Right lobe of liver (tissue), 4 donors: ENCODE measurements around the gene USF2.

Experiments used
- CTCF ChIP-seq, 4 donors: fragments of 200-600 bp in 3 of 4; fragments of 450-650 bp in 1 of 4; IDR thresholded peaks; one replicate each; pipeline versions ENCODE4 v1.5.1 to v1.8.0; 2016 to 2022; ENCODE audit warnings: antibody characterized with exemption in 4 of 4, mild to moderate bottlenecking in 2 of 4
- POLR2A ChIP-seq: fragments of 450-650 bp; IDR thresholded peaks from one replicate; pipeline ENCODE4 v1.6.1; 2017; ENCODE audit warnings: antibody characterized with exemption, mild to moderate bottlenecking
- donor health status: DM: no; HTN: no; CAD: no.
- donor health status: DM: no; HTN: no; CAD: no.
- donor health status: DM: no; HTN: yes; CAD: no.

- no peak for TF ChIP-seq POLR2A
- no peak for TF ChIP-seq CTCF (IDR thresholded peaks at IDR 0.05)
Measured at GRCh38 chr19:35224681-35225571, 43.8 kb upstream of the USF2 start.
